ENCODE measurements around the gene HABP2. TPM values are rescaled to one million over a fixed set of nuclear protein-coding genes. Genes with fewer than 3 reads are reported as not detected.

Gene HABP2
- total RNA-seq, 1 donor = not detected

DNA sequence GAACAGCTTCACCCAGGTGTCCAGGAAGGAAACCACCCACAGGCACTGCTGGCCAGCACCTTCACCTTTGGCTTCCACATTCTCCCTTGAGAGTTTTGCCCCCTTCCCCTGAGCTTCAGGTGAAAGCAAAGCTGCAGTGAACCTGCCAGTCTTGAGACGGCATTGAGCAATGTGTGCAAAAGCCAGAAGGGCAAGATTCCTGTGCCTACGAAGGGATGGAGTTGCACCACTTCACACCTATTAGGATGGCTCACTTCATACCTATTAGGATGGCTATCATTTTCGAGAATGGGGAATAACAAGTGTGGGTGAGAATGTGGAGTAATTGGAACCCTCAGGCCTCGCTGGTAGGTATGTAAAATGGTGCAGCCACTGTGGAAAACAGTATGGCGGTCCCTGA is 7.2 kb downstream of the HABP2 start:
- TF ChIP-seq, protein P1, sequence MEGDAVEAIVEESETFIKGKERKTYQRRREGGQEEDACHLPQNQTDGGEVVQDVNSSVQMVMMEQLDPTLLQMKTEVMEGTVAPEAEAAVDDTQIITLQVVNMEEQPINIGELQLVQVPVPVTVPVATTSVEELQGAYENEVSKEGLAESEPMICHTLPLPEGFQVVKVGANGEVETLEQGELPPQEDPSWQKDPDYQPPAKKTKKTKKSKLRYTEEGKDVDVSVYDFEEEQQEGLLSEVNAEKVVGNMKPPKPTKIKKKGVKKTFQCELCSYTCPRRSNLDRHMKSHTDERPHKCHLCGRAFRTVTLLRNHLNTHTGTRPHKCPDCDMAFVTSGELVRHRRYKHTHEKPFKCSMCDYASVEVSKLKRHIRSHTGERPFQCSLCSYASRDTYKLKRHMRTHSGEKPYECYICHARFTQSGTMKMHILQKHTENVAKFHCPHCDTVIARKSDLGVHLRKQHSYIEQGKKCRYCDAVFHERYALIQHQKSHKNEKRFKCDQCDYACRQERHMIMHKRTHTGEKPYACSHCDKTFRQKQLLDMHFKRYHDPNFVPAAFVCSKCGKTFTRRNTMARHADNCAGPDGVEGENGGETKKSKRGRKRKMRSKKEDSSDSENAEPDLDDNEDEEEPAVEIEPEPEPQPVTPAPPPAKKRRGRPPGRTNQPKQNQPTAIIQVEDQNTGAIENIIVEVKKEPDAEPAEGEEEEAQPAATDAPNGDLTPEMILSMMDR (IDR thresholded peaks at IDR 0.05; ENCODE audit: insufficient read depth, low read length) = no peak
- no peak for DNase-seq (ENCODE audit: low read depth)
- H3K4me3 ChIP-seq (ENCODE audit: low read depth, low read length) = no peak overlapping the region

- no peak overlapping the region for H3K4me3 ChIP-seq (ENCODE audit: low read depth, low read length)
- TF ChIP-seq, protein P1 (IDR thresholded peaks at IDR 0.05; ENCODE audit: insufficient read depth, low read length) = no peak
- DNase-seq (ENCODE audit: low read depth) = no peak
These were observed 8.4 kb downstream of the HABP2 start for GRCh38 chr10:113561214-113561613.

DNA sequence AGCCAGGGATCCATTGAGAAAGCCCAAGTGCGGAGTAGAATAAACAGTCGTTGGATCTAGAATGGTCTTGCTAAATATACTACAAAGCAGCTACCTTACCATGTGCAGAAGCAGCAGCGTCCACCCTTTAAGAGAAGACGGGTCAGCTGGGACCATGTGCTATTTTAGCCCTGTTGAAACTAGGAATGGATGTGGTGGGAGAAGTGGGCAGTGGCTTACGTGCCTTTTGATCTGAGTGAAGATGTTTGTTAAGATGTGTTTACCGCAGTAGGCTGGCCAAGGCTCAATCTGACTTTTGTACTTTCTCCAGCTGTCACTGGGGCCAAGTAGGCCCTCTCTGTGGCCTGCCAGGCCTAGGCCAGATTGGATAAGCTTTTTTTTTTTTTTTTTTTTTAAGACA is 9.2 kb downstream of the HABP2 start:
- TF ChIP-seq, protein P1 (IDR thresholded peaks at IDR 0.05; ENCODE audit: insufficient read depth, low read length) = no peak
- no peak for DNase-seq (ENCODE audit: low read depth)
- H3K4me3 ChIP-seq (ENCODE audit: low read depth, low read length) = no peak overlapping the region

DNA sequence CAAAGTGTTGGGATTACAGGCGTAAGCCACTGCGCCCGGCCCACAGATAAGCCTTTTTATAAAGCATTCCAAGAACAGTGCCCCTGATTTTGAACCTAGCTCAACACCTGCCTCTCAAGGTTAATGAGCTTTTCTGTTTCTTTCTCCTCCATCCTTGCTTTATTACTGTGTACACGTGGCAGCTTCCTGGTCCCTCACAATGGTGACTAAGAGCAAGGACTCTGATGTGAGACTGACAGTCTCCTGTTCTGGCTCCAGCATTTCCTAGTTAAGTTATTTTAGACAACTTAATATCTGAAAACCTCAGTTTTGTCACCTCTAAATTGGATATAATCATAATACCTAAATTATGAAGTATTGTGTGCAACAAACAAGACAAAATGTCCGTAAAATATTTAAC is 9.9 kb downstream of the HABP2 start:
- DNase-seq (ENCODE audit: low read depth) = no peak
- H3K4me3 ChIP-seq (ENCODE audit: low read depth, low read length) = no peak overlapping the region
- TF ChIP-seq, protein P1 (IDR thresholded peaks at IDR 0.05; ENCODE audit: insufficient read depth, low read length) = no peak

- DNase-seq (ENCODE audit: low read depth) = peak; percentile 62
- H3K4me3 ChIP-seq (ENCODE audit: low read depth, low read length) = peak overlapping the region; percentile 63
- TF ChIP-seq, protein P1 (IDR thresholded peaks at IDR 0.05; ENCODE audit: insufficient read depth, low read length) = peak; percentile 99
These were observed 10.6 kb downstream of the HABP2 start for GRCh38 chr10:113563306-113564088.

DNA sequence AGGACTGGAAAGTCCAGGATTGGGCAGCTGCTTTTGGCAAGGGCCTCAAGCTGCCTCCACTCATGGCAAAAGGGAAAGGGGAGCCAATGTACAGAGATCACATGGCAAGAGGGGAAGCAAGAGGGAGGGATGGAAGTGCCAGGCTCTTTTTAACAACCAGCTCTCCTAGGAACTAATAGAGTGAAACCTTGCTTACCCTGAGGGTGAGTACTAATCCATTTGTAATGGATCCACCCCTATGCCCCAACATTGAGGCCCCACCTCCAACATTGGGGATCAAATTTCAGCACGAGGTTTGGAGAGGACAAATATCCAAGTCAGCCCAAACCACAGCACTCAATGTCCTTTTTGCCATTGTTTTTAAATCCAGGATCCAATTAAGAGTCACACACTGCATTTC is 12.5 kb downstream of the HABP2 start:
- DNase-seq (ENCODE audit: low read depth) = no peak
- no peak overlapping the region for H3K4me3 ChIP-seq (ENCODE audit: low read depth, low read length)
- TF ChIP-seq, protein P1 (IDR thresholded peaks at IDR 0.05; ENCODE audit: insufficient read depth, low read length) = no peak

DNA sequence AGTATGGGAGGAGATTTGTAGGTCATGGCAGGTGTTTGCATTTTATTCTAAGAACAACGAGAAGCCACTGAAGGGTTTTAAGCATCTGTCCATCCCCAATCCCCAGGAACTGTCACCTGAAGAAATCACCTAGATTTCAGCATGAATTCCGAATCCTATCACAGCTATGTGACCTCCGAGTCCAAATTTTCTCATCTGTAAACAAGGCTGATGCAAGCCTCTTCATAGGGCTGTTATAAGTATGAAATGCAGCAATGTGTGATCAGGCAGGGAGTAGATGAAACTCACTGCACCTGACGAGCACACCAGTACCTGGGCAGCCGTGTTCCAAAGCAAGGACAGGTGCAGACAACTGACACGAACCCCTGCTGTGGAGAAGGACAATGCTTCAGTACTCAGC is 14.0 kb downstream of the HABP2 start:
- no peak overlapping the region for H3K4me3 ChIP-seq (ENCODE audit: low read depth, low read length)
- DNase-seq (ENCODE audit: low read depth) = no peak
- TF ChIP-seq, protein P1 (IDR thresholded peaks at IDR 0.05; ENCODE audit: insufficient read depth, low read length) = no peak

Measured in fibroblast of the aortic adventitia (primary cell).